ENCODE results near the gene SELENOO. TPM values are rescaled to one million over a fixed set of nuclear protein-coding genes. Genes with fewer than 3 reads are reported as not detected.

Gene SELENOO
- total RNA-seq, 2 experiments from 2014 or later = 34.0 to 44.2 TPM

- BruUV-seq (replicated peaks) = no TSS peak
- Histone ChIP-seq H3K9me2 (ENCODE audit: insufficient read depth, low read length) (no peaks in the 10 kb centered on the region), H2AFZ (ENCODE audit: low read length) (no peak overlapping the region), H3K4me2 (ENCODE audit: low read length) (no peak overlapping the region), H3K27ac (ENCODE audit: low read depth, low read length, poor library complexity, severe bottlenecking) (no peak overlapping the region), H3K79me2 (ENCODE audit: insufficient read depth, low read depth, low read length) (no peaks in the 10 kb centered on the region), H3K36me3 (ENCODE audit: insufficient read depth, low read length) (peaks cover 81% of the 10 kb centered on the region), H3K9me3 (ENCODE audit: low read length) (no peaks in the 10 kb centered on the region), H4K20me1 (ENCODE audit: insufficient read depth, low read length) (no peaks in the 10 kb centered on the region), H3K4me1 (ENCODE audit: insufficient read depth, low read length, poor library complexity, severe bottlenecking) (no peaks in the 10 kb centered on the region), H3K4me3 (ENCODE audit: low read depth, low read length, poor library complexity, severe bottlenecking) (no peak overlapping the region)
- ChIA-PET CTCF (ENCODE audit: unreplicated experiment) (interaction anchor here (0.5 kb wide), 1 partner anchor 535 kb away, joined by 3 read pairs; no protein-coding TSS in a partner anchor), POLR2A (no interaction called here)
- DNase-seq (ENCODE audit: low spot score) = no peak
- TF ChIP-seq CTCF (conservative IDR thresholded peaks at IDR 0.05; ENCODE audit: low read length) (no peak), EZH2phosphoT487 (IDR thresholded peaks at IDR 0.05; ENCODE audit: borderline replicate concordance, low read depth, low read length) (no peak)
- intact Hi-C loops (cut with micrococcal nuclease; ENCODE audit: unreplicated experiment) = no loop called here
Observed at GRCh38 chr22:50222508-50222907, 21.7 kb downstream of the SELENOO start.

- no peaks in the 10 kb centered on the region for H3K79me2 ChIP-seq (ENCODE audit: insufficient read depth, low read depth, low read length)
- peaks cover 68% of the 10 kb centered on the region for H3K36me3 ChIP-seq (ENCODE audit: insufficient read depth, low read length)
- H3K4me2 ChIP-seq (ENCODE audit: low read length) = no peak overlapping the region
- no peaks in the 10 kb centered on the region for H3K9me2 ChIP-seq (ENCODE audit: insufficient read depth, low read length)
- no peaks in the 10 kb centered on the region for H3K4me1 ChIP-seq (ENCODE audit: insufficient read depth, low read length, poor library complexity, severe bottlenecking)
- no peaks in the 10 kb centered on the region for H3K9me3 ChIP-seq (ENCODE audit: low read length)
- ChIA-PET CTCF (ENCODE audit: unreplicated experiment) (no interaction called here), POLR2A (no interaction called here)
- no peak overlapping the region for H3K4me3 ChIP-seq (ENCODE audit: low read depth, low read length, poor library complexity, severe bottlenecking)
- no peak for DNase-seq (ENCODE audit: low spot score)
- no TSS peak for BruUV-seq (replicated peaks)
- TF ChIP-seq EZH2phosphoT487 (IDR thresholded peaks at IDR 0.05; ENCODE audit: borderline replicate concordance, low read depth, low read length) (no peak), CTCF (conservative IDR thresholded peaks at IDR 0.05; ENCODE audit: low read length) (no peak)
- H3K27ac ChIP-seq (ENCODE audit: low read depth, low read length, poor library complexity, severe bottlenecking) = no peak overlapping the region
- intact Hi-C loops (cut with micrococcal nuclease; ENCODE audit: unreplicated experiment) = no loop called here
- no peaks in the 10 kb centered on the region for H4K20me1 ChIP-seq (ENCODE audit: insufficient read depth, low read length)
- H2AFZ ChIP-seq (ENCODE audit: low read length) = no peak overlapping the region
Observed at GRCh38 chr22:50224071-50224470, 23.3 kb downstream of the SELENOO start.

- Histone ChIP-seq H3K79me2 (ENCODE audit: insufficient read depth, low read depth, low read length) (no peaks in the 10 kb centered on the region), H3K9me3 (ENCODE audit: low read length) (no peaks in the 10 kb centered on the region), H3K4me2 (ENCODE audit: low read length) (no peak overlapping the region), H3K36me3 (ENCODE audit: insufficient read depth, low read length) (peaks cover 65% of the 10 kb centered on the region), H3K4me3 (ENCODE audit: low read depth, low read length, poor library complexity, severe bottlenecking) (no peak overlapping the region), H3K27ac (ENCODE audit: low read depth, low read length, poor library complexity, severe bottlenecking) (no peak overlapping the region), H3K4me1 (ENCODE audit: insufficient read depth, low read length, poor library complexity, severe bottlenecking) (no peaks in the 10 kb centered on the region), H4K20me1 (ENCODE audit: insufficient read depth, low read length) (no peaks in the 10 kb centered on the region), H2AFZ (ENCODE audit: low read length) (no peak overlapping the region), H3K9me2 (ENCODE audit: insufficient read depth, low read length) (no peaks in the 10 kb centered on the region)
- TF ChIP-seq EZH2phosphoT487 (IDR thresholded peaks at IDR 0.05; ENCODE audit: borderline replicate concordance, low read depth, low read length) (no peak), CTCF (conservative IDR thresholded peaks at IDR 0.05; ENCODE audit: low read length) (no peak)
- CTCF ChIA-PET (ENCODE audit: unreplicated experiment) = no interaction called here
- no peak for DNase-seq (ENCODE audit: low spot score)
- BruUV-seq (replicated peaks) = no TSS peak
- POLR2A ChIA-PET = no interaction called here
- intact Hi-C loops (cut with micrococcal nuclease; ENCODE audit: unreplicated experiment) = no loop called here
Observed at GRCh38 chr22:50225200-50225969, 24.6 kb downstream of the SELENOO start.

Measured in OCI-LY7 (cell line).